ENCODE data around the gene ATP5ME.
A peak's percentile ranks its signal among the peaks of the same experiment; 100 is the strongest.
"Not testable (repeated sequence)": the region's sequence is repeated elsewhere in the genome, so short reads cannot be mapped to it uniquely, and the experiment has no call there.

The ATP5ME gene

DNA sequence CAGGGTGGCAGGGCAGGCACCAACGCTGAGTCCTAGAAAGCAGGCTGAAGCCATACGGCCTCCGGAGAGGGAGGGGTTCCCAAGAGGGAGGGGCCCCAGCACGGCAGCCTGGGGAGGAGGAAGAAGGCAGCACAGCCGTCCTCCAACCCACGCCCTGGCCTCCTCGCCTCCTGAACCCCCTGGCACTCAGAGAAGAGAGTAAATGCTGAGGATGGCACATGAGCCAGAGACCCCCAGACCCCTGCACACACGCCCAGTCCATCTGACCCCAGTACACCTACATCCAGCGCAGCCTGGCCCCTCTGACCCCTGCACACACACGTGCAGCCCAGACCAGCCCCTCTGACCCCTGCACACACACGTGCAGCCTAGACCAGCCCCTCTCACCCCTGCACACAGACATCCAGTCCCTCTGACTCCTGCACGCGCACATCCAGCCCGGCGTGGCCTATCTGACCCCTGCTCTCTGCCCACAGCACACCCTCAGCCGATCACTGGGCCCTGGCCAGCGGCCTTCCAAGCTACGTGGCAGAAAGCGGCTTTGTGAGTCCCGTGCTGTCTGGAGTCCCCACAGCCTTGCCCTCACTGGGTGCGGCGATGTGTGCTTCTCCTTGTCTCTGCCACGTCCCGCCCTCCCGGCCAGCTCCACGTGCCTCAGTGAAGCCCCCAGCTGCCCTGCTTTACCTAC, 18.5 kb downstream of the ATP5ME start:
- no peak for DNase-seq (ENCODE audit: low spot score)

DNA sequence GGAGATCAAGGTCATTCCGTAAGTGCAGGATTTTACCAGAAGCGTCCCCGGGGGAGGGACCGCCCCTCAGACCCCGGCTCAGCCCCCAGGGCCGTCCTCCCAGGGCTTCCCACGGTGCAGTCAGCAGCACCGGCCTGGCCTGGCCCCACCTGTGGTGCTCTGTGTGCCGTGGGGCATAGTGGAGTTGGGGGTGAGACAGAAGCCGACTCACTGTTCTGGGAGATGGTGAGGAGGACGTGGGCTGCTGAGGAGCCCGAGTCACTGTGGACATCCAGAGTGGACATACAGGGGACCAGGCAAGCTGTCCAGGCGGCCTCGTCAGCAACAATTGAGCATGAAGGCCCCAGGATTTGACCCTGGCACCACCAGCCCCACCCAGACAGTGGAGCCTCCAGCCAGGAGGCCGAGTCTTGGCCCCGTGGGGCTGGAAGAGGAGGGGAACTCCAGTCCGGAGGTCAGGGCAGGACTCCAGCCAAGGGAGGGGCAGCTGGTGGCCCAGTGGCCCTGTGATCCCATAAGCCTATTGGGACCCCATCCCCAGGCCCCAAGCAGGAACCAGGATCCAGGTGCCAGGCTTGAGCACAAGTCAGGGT, 19.1 kb downstream of the ATP5ME start:
- no peak for DNase-seq (ENCODE audit: low spot score)

DNA sequence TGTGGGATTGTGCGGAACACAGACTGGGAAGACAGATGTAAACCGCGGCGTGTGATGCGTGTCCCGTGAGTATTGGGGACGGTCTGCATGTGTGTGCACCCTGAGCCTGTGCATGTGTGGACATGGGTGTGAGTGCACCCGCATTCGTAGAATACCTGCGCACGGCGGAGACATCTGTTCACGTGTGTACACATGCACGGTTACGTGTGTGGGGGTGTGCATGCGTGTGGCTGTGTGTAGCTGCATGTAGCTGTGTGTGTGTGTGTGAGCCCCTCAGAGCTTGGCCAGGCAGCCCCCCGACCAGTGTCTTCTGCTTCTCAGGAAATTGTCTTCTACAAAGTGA, 19.6 kb downstream of the ATP5ME start:
- DNase-seq (ENCODE audit: low spot score), result no peak

DNA sequence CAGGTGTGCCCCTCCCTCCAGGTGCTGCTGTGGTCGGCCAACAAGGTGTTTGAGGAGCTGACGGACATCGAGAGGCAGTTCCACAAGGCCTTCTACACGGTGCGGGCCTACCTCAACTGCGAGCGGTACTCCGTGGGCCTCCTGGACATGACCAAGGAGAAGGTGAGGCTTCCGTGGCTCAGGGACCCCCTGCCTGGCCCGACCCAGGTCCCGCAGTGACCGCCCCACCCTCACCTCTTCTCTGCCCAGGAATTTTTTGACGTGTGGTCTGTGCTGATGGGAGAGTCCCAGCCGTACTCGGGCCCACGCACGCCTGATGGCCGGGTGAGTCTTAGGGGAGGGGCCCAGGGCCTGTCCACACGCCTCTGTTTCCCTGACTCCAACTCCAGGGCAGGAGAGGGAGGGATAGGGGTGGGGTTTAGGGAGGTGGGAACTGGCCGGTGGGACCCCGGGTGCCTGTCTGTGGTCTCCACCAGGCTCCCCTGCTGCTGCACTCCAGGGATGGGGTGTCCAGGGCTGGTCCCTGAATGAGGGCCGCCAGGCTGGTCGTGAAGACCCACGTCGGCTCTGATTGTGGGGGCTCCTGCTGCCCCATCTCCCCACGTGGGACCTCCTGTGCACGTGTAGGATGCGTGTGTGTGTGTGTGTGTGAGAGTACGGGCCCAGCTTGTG, 20.1 kb downstream of the ATP5ME start:
- DNase-seq (ENCODE audit: low spot score), result no peak

DNA sequence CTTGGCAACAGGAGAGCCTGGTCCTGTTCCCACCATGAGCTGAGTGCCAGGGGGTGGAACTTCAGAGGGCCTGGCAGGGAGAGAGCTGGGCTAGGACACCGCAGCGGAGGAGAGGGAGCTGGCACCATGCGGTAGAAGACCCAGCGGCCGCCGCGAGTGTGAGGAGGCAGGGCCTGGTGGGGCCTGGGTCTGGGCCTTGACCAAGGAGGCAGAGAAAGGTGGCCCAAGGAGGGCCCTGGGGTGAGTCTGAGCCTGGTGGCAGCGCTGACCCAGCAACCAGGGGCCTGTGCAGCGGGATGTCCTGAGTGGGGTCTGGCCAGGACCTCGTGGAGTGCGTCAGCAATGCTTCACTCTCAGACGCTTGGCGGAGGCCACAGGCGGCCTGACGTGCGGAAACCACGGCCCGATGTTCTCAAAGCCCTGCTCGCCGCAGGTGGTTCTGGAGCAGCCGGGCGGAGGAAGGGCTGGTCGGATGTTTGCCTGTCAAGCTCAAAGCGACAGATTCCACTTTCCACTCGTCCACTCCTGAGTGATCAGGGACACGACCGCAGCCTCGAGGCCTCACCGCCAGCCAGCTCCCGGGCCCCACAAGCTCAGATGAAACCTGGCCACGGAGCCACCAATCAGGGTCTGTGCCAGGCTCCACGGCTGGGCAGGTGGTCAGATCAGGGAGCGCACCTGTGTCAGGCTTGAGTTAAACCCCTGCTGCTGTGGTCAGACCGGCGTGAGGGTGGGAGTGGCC, 20.8 kb downstream of the ATP5ME start:
- no peak for DNase-seq (ENCODE audit: low spot score)

DNA sequence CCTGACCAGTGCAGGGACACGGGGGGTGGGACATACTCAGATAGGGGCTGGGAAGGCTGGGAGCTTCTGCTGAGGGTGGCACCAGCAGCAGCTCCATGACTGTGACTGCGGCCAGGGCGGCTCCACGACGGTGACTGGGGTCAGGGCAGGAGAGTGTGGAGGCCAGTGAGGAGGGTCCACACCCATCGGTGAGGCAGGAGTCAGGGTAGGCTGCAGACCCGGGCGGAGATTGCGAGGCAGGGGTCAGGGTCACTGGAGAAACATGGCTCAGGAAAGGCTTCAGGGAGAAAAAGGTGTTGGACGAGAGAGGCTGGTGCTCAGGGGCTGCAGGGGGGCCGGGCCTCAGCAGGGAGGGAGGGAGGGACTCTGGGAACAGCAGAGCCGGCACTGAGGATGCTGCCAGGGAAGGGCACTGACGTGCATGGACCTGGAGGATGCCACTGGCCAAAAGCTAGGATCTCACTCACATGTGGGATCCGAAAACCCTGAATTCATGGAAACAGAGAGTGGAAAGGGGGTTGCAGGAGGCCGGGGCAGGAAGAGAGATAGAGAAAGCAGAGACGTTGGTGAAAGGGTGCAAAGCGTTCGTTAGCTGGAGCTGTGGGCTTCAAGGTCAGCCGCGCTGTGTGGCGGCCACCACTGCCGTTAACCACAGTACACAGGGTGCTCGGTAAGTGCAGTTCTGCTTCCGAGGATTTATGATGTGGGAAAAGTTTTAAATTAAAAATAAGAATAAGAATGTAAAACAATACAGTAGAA, 22.0 kb downstream of the ATP5ME start:
- no peak for DNase-seq (ENCODE audit: low spot score)

DNA sequence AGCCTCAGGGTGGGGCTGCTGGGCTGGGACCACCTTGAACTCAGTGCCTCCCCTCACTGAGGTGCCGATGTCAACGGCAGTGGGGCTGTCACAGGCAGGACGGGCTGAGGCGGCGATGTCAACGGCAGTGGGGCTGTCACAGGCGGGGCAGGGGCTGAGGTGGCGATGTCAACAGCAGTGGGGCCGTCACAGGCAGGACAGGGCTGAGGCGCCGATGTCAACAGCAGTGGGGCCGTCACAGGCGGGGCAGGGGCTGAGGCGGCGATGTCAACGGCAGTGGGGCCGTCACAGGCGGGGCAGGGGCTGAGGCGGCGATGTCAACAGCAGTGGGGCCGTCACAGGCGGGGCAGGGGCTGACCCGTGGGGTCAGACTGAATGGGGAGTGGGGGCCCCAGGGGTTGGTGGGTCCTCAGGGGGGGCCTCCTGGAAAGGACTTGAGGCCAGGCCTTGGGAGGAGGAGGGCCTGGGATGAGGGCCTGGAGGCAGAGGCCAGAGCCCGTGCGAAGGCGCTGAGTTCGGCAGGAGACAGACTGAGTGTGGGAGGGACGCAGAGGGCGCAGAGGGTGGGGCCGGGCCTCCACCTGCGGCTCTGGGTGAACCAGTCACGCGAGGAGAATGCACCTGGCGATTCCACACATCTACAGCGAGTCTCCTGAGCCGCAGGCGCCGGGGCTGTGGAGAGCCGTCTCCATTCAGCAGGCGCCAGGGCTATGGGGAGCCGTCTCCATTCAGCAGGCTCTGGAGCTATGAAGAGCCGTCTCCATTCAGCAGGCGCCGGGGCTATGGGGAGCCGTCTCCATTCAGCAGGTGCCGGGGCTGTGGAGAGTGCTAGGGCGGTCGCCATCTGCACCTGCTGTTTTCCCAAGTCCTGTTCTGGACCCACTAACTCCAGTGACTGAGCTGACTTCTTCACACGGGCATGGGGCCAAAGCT, 22.9 kb downstream of the ATP5ME start:
- DNase-seq (ENCODE audit: low spot score), result peak; percentile 30

DNA sequence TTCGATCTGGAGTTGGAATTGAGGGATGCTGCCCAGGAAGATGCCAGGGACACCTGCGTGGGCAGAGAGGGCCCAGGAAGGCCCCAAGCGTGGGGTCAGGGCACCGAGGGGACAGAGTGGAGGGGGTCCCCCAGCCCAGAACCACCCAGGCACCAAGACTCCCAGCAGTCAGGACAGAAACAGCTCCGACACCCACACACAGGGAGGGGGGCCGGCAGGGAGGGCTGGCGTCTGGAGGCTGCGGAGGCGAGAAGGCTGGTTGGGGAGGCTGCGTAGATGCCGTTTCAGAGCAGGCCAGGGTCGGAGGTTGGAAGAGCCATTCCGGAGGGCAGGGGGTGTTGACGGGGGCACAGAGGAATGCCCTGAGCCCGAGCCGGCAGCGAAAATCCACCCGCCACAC, 23.6 kb downstream of the ATP5ME start:
- DNase-seq (ENCODE audit: low spot score), result no peak

DNA sequence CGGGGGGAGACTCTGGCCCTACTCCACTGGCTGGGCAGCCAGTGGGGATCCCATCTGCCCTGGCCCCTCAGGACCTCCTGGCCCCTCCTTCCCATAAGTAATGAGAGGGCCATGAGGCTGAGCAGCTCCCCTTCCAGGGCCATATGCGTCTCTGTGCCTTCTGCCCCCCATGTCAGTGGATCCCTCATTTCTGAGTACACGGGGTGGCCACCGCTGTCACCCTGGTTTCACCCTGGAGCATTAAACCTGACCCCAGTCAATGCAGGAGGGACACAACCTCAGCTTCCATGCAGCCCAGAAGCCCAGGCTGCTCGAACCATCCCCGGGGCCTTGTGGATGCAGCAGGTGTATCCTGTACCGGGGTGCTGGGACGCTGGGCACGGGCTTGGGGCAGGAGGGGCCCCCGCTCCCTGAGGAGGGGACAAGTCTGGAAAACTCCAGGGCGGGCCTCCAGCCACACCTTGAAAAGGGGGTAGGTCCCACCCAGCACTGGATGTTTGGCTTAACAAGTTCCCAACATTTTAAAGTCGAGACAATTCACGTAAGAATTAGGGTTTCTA, 24.2 kb downstream of the ATP5ME start:
- DNase-seq (ENCODE audit: low spot score), result no peak

DNA sequence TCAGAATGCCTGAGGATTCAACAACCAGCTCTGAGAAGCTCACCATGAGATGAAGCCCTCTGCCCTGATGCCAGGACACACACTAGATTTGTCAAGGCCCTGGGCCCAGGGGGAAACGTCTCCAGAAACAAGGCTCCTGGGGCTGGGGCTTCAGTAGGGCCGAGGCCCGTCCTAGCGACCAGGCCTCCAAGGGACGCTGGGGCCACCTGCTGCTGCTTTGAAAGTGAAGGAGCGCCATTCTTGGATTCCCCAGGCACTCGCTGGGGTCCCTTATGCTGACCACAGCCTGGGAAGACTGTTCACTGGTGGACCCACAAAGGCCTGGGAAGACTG, 24.8 kb downstream of the ATP5ME start:
- DNase-seq (ENCODE audit: low spot score), result no peak

DNA sequence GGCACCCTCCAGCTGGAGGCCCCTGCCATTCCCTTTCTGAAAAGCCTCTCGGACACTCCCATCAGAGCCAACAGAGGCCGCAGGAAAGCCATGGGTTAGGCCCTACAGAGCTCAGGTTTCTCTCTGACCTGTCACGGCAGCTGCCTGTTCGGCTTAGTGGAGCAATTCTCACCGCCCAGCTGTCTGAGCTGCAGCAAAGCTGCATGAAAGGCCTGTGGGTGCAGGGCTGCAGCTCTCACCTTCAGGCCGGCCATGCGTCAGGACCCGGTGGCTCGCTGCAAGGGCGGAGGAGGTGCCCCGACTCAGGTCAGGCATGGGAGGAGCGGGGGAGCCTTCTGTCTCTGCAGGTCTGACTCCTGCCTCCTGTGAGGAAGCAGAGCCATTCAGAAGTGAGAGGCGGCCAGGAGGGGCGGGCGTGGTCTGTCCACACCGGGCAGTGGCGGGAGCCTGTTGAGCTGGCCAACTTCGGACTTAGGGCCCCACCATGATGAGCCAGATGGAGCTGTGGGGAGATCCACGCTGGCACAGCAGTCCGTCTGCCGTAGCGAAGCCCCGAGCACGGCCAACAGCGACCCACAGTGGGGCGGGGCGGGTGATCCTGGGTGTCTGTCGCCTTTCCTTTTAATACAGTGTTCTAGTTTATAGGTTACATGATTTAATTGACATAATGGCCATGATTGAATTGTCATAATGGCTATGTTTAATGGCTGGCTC, 25.3 kb downstream of the ATP5ME start:
- DNase-seq (ENCODE audit: low spot score), result no peak

DNA sequence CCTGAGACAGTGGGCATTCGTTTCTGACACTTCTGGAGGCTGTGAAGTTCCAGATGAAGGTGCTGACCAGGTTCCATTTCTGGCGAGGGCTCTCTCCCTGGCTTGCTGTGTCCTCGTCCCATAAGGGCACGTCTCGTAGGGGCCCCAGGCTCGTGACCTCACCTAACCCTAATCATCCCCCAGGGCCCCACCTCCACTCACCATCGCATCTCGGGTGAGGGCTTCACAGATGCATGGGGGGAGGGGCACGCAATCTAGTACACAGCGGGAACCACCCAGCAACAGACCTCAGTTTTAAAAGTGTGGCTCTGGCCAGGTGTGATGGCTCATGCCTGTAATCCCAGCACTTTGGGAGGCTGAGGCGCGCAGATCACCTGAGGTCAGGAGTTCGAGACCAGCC, 26.6 kb downstream of the ATP5ME start:
- no peak for DNase-seq (ENCODE audit: low spot score)

DNA sequence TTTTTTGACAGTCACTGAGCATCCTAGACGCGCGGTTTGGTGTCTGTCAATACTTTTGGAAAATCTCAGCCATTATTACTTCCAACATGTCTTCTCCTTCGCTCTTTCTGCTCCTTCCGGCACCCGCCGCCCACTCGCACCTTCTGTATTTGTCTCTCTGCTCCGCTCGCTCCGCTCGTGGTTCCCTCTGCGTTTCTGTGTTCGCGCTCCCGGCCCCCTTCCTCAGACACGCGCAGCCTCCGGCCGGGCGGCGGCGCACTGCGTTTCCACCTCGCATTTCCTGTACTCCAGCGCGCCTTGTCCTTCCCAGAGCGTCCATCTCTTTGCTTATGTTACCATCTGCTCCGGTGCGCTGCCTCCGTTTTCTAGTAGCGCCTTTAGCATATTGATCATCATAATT, 27.6 kb downstream of the ATP5ME start:
- no peak for DNase-seq (ENCODE audit: low spot score)

DNA sequence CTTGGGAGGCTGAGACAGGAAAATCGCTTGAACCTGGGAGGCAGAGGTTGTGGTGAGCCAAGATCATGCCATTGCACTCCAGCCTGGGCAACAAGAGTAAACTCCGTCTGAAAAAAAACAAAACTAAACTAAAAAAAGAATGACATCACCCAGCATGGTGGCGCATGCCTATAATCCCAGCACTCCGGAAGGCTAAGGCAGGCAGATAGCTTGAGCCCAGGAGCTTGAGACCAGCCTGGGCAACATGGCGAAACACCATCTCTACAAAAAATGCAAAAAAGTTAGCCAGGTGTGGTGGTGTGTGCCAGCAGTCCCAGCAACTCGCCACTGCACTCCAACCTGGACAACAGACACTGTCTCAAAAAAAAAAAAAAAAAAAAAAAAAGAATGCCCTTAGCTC, 31.7 kb downstream of the ATP5ME start:
- DNase-seq (ENCODE audit: low spot score), result not testable (repeated sequence)

DNA sequence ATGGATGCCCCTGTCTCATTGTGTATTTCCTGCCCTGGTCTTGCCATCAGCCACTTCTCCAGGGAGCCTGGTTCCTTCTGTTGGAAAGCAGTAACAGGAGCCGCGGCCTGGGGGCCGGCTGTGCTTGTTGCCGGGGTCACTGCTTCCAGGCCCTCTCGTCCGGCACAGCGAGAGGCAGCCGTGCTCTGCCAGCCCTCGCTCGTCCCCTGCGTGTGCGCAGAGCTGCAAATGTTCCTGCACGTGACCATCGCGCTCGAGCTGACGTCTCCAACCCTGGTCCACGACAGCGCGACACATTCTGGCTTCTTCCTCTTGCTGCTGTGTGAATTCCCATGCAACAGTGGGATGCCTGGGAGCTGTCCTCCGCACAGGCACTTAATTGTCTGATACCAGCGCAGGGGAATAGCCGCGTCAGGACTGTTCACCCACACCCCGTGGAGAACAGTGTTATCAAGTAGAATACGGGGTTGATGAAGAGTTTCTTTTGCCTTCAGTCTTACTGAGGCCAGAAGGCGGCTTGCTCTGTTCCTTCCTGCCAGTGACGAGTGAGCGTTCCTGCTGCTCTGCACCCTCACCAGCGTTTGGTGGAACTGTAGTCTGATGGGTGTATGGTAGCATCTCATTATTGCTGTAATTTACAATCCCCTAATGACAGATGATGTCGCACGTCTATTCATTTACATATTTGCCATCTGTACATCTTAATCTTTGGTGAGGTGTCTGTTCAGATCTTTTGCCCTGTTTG, 36.4 kb downstream of the ATP5ME start:
- no peak for DNase-seq (ENCODE audit: low spot score)

DNA sequence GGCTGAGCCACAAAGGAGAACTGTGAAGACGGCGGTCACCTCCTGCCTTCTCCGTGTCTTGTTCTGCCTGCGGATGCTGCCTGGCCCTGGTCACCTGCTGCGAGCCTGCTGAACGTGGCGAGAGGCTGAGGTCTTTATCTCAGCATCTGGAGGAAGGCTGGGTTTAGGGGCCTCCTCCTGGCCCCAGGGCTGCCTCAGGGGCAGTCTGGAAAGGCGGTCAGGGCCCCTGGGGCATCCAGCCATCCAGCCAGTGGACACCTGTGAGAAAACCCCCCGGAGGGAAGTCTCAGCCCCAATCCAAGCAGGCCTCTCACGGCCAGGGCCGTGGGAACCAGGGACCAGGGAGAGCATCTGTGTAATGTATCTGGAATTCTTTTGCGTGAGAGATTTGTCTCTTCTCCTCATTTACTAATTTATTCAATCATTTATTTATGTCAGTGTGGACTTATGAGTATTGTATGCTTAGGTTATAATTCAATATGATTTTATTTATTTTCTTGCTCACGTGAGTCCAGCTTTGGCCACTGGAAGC, 37.4 kb downstream of the ATP5ME start:
- DNase-seq (ENCODE audit: low spot score), result no peak

DNA sequence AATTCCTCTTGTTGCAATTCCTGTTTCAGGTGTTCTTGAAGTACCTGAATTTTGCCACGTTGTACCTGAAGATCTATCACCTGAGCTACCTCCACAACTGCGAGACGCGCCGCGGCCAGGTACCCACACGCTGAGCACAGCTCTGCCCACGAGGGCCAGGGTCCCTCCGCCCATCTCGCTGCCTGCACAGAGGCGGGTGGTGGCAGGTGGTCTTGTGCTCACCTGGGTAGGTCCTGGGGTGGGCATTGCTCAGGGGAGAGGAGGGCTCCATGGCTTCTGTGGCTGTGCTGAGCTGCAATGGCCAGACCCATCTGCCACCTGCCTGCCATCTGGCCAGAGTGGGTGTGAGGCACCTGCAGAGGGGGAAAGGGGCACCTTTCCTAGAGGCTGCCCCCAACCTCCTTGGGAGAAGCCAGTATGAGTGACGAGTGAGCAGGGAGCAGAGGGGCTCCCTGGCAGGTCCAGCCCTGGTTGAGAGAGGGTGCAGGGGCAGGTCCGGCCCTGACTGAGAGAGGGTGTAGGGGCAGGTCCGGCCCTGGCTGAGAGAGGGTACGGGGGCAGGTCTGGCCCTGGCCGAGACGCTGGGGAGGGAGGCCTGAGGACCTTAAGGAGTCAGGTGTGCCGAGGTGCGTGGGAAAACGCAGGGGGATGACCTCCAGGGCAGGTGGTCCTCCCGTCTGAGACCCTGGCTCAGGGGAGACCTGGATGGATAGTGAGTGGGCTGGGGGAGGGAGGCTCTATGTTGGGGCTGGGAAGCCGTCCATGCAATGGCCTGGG, 38.0 kb downstream of the ATP5ME start:
- DNase-seq (ENCODE audit: low spot score), result no peak

DNA sequence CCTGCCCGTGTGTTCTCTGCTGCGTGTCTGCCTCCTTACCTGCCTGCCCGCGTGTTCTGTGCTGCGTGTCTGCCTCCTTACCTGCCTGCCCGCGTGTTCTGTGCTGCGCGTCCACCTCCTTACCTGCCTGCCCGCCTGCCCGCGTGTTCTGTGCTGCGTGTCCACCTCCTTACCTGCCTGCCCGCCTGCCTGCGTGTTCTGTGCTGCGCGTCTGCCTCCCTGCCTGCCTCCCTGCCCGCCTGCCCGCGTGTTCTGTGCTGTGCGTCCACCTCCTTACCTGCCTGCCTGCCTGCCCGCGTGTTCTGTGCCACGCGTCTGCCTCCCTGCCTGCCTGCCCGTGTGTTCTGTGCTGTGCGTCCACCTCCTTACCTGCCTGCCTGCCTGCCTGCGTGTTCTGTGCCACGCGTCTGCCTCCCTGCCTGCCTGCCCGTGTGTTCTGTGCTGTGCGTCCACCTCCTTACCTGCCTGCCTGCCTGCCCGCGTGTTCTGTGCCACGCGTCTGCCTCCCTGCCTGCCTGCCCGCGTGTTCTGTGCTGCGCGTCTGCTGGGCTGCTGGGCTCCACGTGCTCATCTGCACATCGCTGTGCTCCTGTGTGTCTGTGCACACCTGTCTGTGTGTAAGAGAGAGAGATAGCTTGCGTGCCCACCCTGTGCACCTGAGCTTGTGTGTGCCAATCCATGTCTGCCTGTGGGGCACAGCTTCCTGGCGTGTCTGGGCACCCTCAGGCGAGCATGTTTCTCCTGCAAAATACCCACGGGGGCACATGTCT, 38.8 kb downstream of the ATP5ME start:
- DNase-seq (ENCODE audit: low spot score), result not testable (repeated sequence)

Data from kidney tubule cell (primary cell).